GM12874 (cell line): ENCODE data around the gene CUX1.

Source experiments
- TF ChIP-seq, protein P1 (sequence below): IDR thresholded peaks from 2 replicates; pipeline ENCODE4 v1.5.1; 2011; ENCODE audit warnings: low read depth, mild to moderate bottlenecking, control low read depth, low read length, moderate library complexity; ENCODE audit not compliant: insufficient read depth

CUX1 gene

DNA sequence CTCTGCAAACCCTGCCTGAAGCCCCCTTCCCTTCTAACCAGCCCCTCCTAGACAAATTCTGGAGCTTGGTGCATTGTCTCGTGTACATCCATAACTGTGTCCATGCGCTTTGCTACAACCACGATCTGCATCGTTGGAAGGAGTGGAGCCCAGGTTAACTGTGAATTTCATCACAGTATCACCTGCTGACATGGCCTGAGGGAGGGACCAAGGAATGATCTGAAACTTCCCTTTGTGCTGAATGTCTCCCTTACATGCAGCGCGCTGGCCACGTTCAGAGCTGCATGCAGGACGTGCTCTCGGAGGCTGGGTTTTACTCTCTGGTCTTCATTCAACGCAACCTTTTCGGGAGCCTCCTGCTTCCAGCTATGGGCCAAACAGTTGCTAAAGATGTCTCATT, 222.3 kb downstream of the CUX1 start:
- TF ChIP-seq, protein P1, sequence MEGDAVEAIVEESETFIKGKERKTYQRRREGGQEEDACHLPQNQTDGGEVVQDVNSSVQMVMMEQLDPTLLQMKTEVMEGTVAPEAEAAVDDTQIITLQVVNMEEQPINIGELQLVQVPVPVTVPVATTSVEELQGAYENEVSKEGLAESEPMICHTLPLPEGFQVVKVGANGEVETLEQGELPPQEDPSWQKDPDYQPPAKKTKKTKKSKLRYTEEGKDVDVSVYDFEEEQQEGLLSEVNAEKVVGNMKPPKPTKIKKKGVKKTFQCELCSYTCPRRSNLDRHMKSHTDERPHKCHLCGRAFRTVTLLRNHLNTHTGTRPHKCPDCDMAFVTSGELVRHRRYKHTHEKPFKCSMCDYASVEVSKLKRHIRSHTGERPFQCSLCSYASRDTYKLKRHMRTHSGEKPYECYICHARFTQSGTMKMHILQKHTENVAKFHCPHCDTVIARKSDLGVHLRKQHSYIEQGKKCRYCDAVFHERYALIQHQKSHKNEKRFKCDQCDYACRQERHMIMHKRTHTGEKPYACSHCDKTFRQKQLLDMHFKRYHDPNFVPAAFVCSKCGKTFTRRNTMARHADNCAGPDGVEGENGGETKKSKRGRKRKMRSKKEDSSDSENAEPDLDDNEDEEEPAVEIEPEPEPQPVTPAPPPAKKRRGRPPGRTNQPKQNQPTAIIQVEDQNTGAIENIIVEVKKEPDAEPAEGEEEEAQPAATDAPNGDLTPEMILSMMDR: no peak

DNA sequence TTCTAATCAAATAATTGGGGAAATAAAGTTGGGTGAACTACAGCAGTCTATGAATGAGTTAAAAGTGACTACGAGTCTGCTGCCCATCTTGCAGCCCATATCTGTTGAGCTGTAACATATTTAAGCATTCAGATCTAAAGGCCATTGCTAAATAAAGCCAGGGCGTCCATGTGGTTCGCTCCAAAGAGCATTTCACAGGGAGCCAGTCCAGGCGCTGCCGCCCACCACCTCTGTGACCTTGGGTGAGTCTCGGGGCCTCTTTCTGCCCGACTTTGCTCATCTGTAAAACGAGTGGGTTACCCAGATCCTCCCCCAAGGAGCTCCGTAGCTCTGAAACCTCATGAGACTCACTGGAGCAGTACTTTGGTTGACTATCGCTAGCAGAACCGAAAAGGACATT, 223.1 kb downstream of the CUX1 start:
- TF ChIP-seq, protein P1: no peak

DNA sequence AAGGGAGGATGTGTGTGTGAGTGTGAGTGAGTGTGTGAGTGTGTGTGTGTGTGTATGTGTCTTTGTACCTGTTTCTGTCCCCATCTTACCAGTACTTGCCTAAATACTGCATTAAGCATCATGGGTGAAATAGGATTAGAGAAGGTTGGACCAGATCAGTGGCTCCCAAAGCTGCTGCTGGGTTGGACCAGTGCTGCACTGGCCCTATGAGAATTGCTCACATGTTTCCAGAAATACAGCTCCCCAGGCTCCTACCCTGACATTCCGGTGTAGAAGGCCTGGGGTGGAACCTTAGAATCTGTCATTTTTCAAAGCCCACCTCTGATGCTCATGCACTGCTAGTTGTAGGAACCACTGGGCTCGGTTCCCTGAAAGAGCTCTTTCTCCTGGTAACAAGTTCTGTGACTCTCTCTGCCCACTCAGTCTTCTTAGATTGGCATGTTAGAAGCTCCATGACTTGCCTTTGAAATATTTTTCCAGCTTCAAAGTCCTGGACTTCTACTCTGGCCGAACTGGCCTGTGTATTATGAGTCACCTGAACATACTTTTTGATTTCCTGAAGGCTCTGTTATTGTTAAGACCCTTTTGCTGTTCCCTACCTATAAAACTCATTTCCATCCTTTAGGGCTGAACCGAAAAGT, 224.7 kb downstream of the CUX1 start:
- TF ChIP-seq, protein P1: no peak

DNA sequence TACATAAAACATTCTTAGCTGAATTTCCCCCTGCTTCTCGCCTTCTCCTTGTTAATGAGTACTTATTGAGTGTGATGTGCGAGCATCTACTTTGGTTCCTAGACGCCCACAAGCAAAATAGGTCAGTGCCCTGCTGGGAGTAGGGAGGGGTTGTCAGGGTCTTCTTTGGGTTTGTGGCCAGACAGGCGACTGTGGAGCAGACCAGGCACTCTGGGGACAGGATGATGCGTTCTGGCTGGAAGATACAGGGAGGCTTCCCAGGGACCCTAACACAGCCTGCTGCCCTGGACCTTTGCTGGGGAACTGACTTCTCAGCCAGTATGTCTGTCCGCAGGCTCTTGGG, 227.2 kb downstream of the CUX1 start:
- TF ChIP-seq, protein P1: no peak

DNA sequence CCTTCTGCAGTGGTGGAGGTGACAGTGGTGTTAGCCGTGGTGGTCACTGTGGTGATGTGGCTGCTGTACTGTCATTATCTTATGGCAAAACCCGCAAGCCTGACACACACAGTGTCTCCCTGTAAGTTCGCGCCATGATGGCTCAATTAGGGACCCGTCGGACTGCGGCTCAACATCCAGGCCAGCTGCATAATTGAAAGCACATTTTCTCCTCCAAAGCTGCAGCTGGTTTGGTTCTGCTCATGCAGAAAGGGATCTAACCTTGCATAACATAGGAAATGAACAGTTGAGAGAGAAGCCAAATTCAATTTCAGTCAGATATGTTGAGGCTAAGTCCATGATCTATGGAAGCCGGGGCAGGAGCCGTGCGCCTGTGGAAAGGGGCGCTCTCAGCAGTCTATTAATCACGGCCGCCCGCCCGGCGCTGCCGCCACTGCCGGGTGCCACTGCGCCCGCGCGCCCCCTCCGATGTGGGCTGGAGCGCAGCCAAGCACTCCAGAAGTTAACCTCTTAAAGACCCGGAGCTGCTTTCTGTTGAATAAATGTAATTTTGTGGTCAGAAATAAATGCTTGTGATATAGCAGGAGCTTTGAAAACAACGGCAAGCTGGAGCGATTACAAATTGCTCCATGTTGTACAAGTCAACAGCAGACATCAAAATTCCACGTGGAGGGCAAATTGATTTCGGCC, 227.7 kb downstream of the CUX1 start:
- TF ChIP-seq, protein P1: no peak

GRCh38 chr7:102045681-102046372, 228.4 kb downstream of the CUX1 start:
- TF ChIP-seq, protein P1: no peak

- TF ChIP-seq, protein P1: no peak
These were observed 229.1 kb downstream of the CUX1 start for GRCh38 chr7:102046373-102047117.
